IMR-90 (cell line): ENCODE data around the gene CBX6. TPM values are rescaled to one million over a fixed set of nuclear protein-coding genes. Genes with fewer than 3 reads are reported as not detected.

ENCODE experiments used
- ATAC-seq: fragments of 200-7000 bp; cut with Tn5 transposase; 2 replicates; pipeline ENCODE4 v1.9.1; 2020; ENCODE audit warnings: low read depth, mild to moderate bottlenecking, moderate library complexity
- BruUV-seq: library from RNA; stranded (reverse); fragments of 400-500 nt; replicated peaks from 2 replicates; lab custom pipeline; 2021; lab: Mats Ljungman, UMichigan
- CTCF ChIA-PET: fragments of 300-600 bp; formaldehyde crosslinking; extraction: SDS; loops from one replicate; lab custom pipeline; 2021; ENCODE audit warnings: antibody characterized with exemption; lab: Yijun Ruan, JAX
- POLR2A ChIA-PET: fragments of 300-600 bp; sonication (Branson Sonifier 250); formaldehyde crosslinking; loops from one replicate; lab custom pipeline; 2022; ENCODE audit warnings: antibody characterized with exemption; ENCODE audit not compliant: unreplicated experiment; lab: Charles Lee
- DNase-seq: peaks from one replicate; pipeline ENCODE4 v3.0.0; 2013
- H2AFZ ChIP-seq: replicated peaks from 2 replicates; pipeline ENCODE3; 2013; ENCODE audit warnings: low read length, mild to moderate bottlenecking; ENCODE audit not compliant: poor library complexity
- H2AK5ac ChIP-seq: 2 replicates; pipeline ENCODE4 v1.6.1; 2013; ENCODE audit warnings: low read depth, low read length, inconsistent platforms
- H2AK9ac ChIP-seq: replicated peaks from 2 replicates; pipeline ENCODE3; 2013; ENCODE audit warnings: mild to moderate bottlenecking, low read depth, low read length, moderate library complexity; ENCODE audit not compliant: poor library complexity
- H2BK120ac ChIP-seq: 2 replicates; pipeline ENCODE4 v1.6.1; 2013; ENCODE audit warnings: low read depth, low read length, inconsistent platforms
- H2BK15ac ChIP-seq: 3 replicates; pipeline ENCODE4 v1.6.1; 2013; ENCODE audit warnings: low read depth, low read length, inconsistent platforms
- H2BK20ac ChIP-seq: 2 replicates; pipeline ENCODE4 v1.6.1; 2013; ENCODE audit warnings: low read depth, mild to moderate bottlenecking, inconsistent platforms, low read length, moderate library complexity
- H2BK5ac ChIP-seq: 2 replicates; pipeline ENCODE4 v1.6.1; 2013; ENCODE audit warnings: mild to moderate bottlenecking, low read depth, low read length, inconsistent platforms; ENCODE audit not compliant: poor library complexity, severe bottlenecking
- H3K14ac ChIP-seq: replicated peaks from 2 replicates; pipeline ENCODE4 v1.6.1; 2013; ENCODE audit warnings: low read depth, low read length, inconsistent platforms
- H3K18ac ChIP-seq: 2 replicates; pipeline ENCODE4 v1.6.1; 2013; ENCODE audit warnings: low read depth, low read length, control low read depth
- H3K23ac ChIP-seq: 2 replicates; pipeline ENCODE4 v1.6.1; 2013; ENCODE audit warnings: low read depth, low read length, inconsistent platforms
- H3K27ac ChIP-seq: 2 replicates; pipeline ENCODE4 v1.5.1; 2013; ENCODE audit warnings: mild to moderate bottlenecking, control low read depth, low read length; ENCODE audit not compliant: insufficient read depth
- H3K27me3 ChIP-seq: 2 replicates; pipeline ENCODE4 v1.6.1; 2013; ENCODE audit warnings: low read length; ENCODE audit not compliant: control insufficient read depth, insufficient read depth
- H3K36me3 ChIP-seq: 2 replicates; pipeline ENCODE4 v1.6.1; 2013; ENCODE audit warnings: low read length, mixed read lengths; ENCODE audit not compliant: control insufficient read depth, insufficient read depth
- H3K4ac ChIP-seq: 2 replicates; pipeline ENCODE4 v1.6.1; 2013; ENCODE audit warnings: low read depth, low read length, inconsistent platforms
- H3K4me1 ChIP-seq: 2 replicates; pipeline ENCODE4 v1.6.1; 2013; ENCODE audit warnings: low read length, mixed read lengths; ENCODE audit not compliant: control insufficient read depth, insufficient read depth
- H3K4me2 ChIP-seq: 2 replicates; pipeline ENCODE4 v1.6.1; 2013; ENCODE audit warnings: low read depth, mild to moderate bottlenecking, control low read depth, low read length, moderate library complexity
- H3K4me3 ChIP-seq: 2 replicates; pipeline ENCODE4 v1.5.1; 2013; ENCODE audit warnings: low read depth, mild to moderate bottlenecking, control low read depth, low read length, moderate library complexity; ENCODE audit not compliant: insufficient read depth
- H3K56ac ChIP-seq: 2 replicates; pipeline ENCODE4 v1.6.1; 2013; ENCODE audit warnings: low read length, inconsistent platforms; ENCODE audit not compliant: insufficient read depth; ENCODE audit errors: extremely low read depth
- H3K79me1 ChIP-seq, 2 experiments: 2 replicates each; pipeline ENCODE4 v1.6.1; 2013; ENCODE audit warnings: low read length in 2 of 2, inconsistent platforms in 1 of 2, low read depth in 1 of 2
- H3K9ac ChIP-seq: 2 replicates; pipeline ENCODE4 v1.6.1; 2013; ENCODE audit warnings: low read depth, low read length, control low read depth
- H3K9me1 ChIP-seq: 2 replicates; pipeline ENCODE4 v1.6.1; 2013; ENCODE audit warnings: low read length, inconsistent platforms; ENCODE audit not compliant: insufficient read depth
- H3K9me3 ChIP-seq: 2 replicates; pipeline ENCODE4 v1.6.1; 2013; ENCODE audit warnings: low read length; ENCODE audit not compliant: control insufficient read depth, insufficient read depth
- H4K20me1 ChIP-seq: 2 replicates; pipeline ENCODE4 v1.6.1; 2013; ENCODE audit warnings: low read length, inconsistent platforms; ENCODE audit not compliant: insufficient read depth
- H4K5ac ChIP-seq: 2 replicates; pipeline ENCODE4 v1.6.1; 2013; ENCODE audit warnings: mild to moderate bottlenecking, low read depth, low read length, control low read depth
- H4K8ac ChIP-seq, 2 experiments: 2 replicates each; pipeline ENCODE4 v1.6.1; 2013; ENCODE audit warnings: low read depth in 2 of 2, low read length in 2 of 2, control low read depth in 1 of 2, inconsistent platforms in 1 of 2
- H4K91ac ChIP-seq: 2 replicates; pipeline ENCODE4 v1.6.1; 2013; ENCODE audit warnings: low read depth, low read length, inconsistent platforms; ENCODE audit not compliant: insufficient read depth
- BHLHE40 ChIP-seq: fragments of 150-350 bp; IDR thresholded peaks from 2 replicates; pipeline ENCODE4 v1.6.1; 2016; ENCODE audit warnings: mild to moderate bottlenecking, low read depth, low read length
- MXI1 ChIP-seq: IDR thresholded peaks from 2 replicates; pipeline ENCODE4 v1.6.1; 2012; ENCODE audit warnings: low read depth, mild to moderate bottlenecking, low read length, moderate library complexity, borderline replicate concordance
- NFE2L2 ChIP-seq: fragments of 150-350 bp; IDR thresholded peaks from 2 replicates; pipeline ENCODE4 v1.6.1; 2016; ENCODE audit warnings: low read depth, mild to moderate bottlenecking, low read length
- RCOR1 ChIP-seq: IDR thresholded peaks from 2 replicates; pipeline ENCODE4 v1.6.1; 2012; ENCODE audit warnings: mild to moderate bottlenecking, low read length, improper control_type of control experiment; ENCODE audit not compliant: insufficient replicate concordance
- SMC3 ChIP-seq: fragments of 150-350 bp; IDR thresholded peaks from 2 replicates; pipeline ENCODE4 v1.6.1; 2016; ENCODE audit warnings: low read depth, mild to moderate bottlenecking, antibody characterized with exemption, low read length, moderate library complexity
- WGBS, 2 experiments: methylation state at CpG; one replicate each; pipeline versions ENCODE4 v1.1.5 to v1.1.7; 2013; ENCODE audit warnings: missing lambda C conversion rate in 2 of 2; ENCODE audit not compliant: insufficient read length in 1 of 2; ENCODE audit errors: extremely low coverage in 2 of 2; 5-methylcytosine and 5-hydroxymethylcytosine counted together
- dilution Hi-C: fragments of 300-500 bp; cut with HindIII; formaldehyde crosslinking; loops from one replicate; pipeline ENCODE4 v1.14.3; 2018; ENCODE audit warnings: low sequenced_read_pairs; ENCODE audit not compliant: unreplicated experiment
- in situ Hi-C: fragments of 300-500 bp; cut with MboI; formaldehyde crosslinking; loops from 3 replicates; pipeline ENCODE4 v1.14.3; 2019; ENCODE audit warnings: low sequenced_read_pairs, inconsistent platforms, mixed read lengths
- intact Hi-C: fragments of 100-400 bp; cut with micrococcal nuclease; formaldehyde crosslinking; loops from 2 replicates; pipeline ENCODE4 v1.10.0; 2022
- polyA plus RNA-seq, 3 experiments: library from polyadenylated mRNA; depleted of rRNA; stranded (reverse); fragments of >200 nt; gene quantifications; 2 replicates each; pipeline ENCODE4 v1.2.3, GENCODE V29; 2012; ENCODE audit warnings: low replicate concordance in 1 of 3
- total RNA-seq: library from RNA; depleted of rRNA; stranded (reverse); fragments of >200 nt; gene quantifications from 2 replicates; pipeline ENCODE4 v1.2.3, GENCODE V29; 2012
- TF ChIP-seq, protein P1 (sequence below): conservative IDR thresholded peaks from 2 replicates; pipeline ENCODE4 v1.5.1; 2012; ENCODE audit warnings: mild to moderate bottlenecking, low read depth, low read length, improper control_type of control experiment

CBX6 gene
- total and polyA plus RNA-seq, 2 of the 4 experiments (the other 2 are of a cell fraction), result 15.2 to 19.0 TPM

DNA sequence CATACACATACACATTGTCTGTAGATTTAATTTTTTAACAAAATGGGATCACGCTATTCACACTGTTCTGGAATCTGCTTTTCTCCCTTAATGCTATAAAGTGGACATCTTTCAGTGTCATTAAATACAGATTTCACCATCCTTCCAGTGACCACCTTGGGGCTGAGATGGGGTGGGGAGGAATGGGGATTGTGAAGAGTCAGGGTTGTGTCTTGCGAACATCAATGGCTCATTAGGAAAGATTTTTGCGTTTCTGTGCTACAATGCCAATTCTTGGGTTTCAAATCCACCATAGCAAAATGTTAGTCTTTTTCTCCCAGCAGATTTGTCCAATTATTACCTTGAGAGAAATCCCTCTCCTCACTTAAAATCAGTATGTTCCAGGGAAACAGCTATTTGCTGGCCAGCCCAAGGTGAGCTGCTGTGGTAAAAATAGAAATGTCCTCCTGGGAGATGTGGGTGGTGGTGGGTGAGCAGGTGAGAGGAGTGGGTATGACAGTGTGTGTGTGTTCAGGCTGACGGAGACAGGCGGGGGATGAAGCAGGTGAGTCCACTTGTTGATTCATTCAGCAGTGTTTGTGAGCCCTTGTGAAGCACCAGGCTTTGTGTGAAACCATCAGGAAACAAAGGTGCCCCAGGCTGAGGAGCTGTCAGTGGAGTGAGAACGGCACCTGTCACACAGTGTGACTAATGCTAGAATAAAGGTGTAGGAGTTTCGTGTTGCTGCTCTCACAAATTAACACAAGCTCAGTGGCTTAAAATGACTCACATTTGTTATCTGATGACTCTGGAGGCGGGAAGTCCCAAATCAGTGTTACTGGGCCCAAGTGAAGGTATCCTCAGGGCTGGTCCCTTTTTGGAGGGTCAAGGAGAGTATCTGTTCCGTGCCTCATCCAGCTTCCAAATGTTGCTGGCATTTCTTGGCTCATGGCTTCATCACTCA is 1.7 kb upstream of the CBX6 start:
- Histone ChIP-seq H3K9ac (no peak overlapping the region), H2BK20ac (no peak overlapping the region), H2AK9ac (peak overlapping the region; percentile 26), H2AK5ac (peak overlapping the region; percentile 67; the same call in 1 of the 2 replicates), H3K23ac (peak overlapping the region; percentile 44; the same call in 1 of the 2 replicates), H3K36me3 (peaks cover 9% of the 10 kb centered on the region), H3K4me1 (no peaks in the 10 kb centered on the region), H4K20me1 (peaks cover 18% of the 10 kb centered on the region), H3K4me3 (no peak overlapping the region), H2BK15ac (no peak overlapping the region; the same call in 2 of the 3 replicates), H3K79me1 (peaks cover 8 to 28% of the 10 kb centered on the region in 2 experiments), H4K91ac (no peak overlapping the region), H2AFZ (peak overlapping the region; percentile 34), H2BK120ac (no peak overlapping the region), H3K27me3 (no peaks in the 10 kb centered on the region; the same call in 1 of the 2 replicates), H4K5ac (no peak overlapping the region), H2BK5ac (no peak overlapping the region), H3K4ac (0 out of 2 replicates have a peak overlapping the region, but pooled peaks have one; percentile 91), H4K8ac (peak overlapping the region; percentile 67 to 93; a peak in 2 of 4 replicates), H3K9me1 (peaks cover 4% of the 10 kb centered on the region; the same call in 1 of the 2 replicates), H3K18ac (no peak overlapping the region), H3K56ac (no peak overlapping the region), H3K9me3 (peaks cover 2% of the 10 kb centered on the region; the same call in 1 of the 2 replicates), H3K14ac (no peak overlapping the region), H3K27ac (no peak overlapping the region), H3K4me2 (peak overlapping the region; percentile 85; the same call in 1 of the 2 replicates)
- BruUV-seq, result no TSS peak
- POLR2A ChIA-PET, result no interaction called here
- WGBS, 2 experiments, result 90% methylated on average over 4 of the region's 9 CpGs; no CpG with 5 or more reads in 1 of the 2 experiments
- CTCF ChIA-PET, result interaction anchor here (1.4 kb wide), 1 partner anchor 105 kb away, joined by 3 read pairs; no protein-coding TSS in a partner anchor
- TF ChIP-seq, protein P1, sequence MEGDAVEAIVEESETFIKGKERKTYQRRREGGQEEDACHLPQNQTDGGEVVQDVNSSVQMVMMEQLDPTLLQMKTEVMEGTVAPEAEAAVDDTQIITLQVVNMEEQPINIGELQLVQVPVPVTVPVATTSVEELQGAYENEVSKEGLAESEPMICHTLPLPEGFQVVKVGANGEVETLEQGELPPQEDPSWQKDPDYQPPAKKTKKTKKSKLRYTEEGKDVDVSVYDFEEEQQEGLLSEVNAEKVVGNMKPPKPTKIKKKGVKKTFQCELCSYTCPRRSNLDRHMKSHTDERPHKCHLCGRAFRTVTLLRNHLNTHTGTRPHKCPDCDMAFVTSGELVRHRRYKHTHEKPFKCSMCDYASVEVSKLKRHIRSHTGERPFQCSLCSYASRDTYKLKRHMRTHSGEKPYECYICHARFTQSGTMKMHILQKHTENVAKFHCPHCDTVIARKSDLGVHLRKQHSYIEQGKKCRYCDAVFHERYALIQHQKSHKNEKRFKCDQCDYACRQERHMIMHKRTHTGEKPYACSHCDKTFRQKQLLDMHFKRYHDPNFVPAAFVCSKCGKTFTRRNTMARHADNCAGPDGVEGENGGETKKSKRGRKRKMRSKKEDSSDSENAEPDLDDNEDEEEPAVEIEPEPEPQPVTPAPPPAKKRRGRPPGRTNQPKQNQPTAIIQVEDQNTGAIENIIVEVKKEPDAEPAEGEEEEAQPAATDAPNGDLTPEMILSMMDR, result no peak
- no peak for TF ChIP-seq BHLHE40
- no peak for TF ChIP-seq NFE2L2
- TF ChIP-seq SMC3, result no peak
- no peak for TF ChIP-seq MXI1
- no peak for TF ChIP-seq RCOR1
- ATAC-seq (no peak), DNase-seq (no peak)
- intact Hi-C loops (loop anchor here (2.0 to 5.0 kb wide), 3 partner anchors 51 to 434 kb away; partner anchors contain the start of gene APOBEC3B), dilution Hi-C loops (no loop called here), in situ Hi-C loops (loop anchor here (25.0 kb wide), 1 partner anchor 239 kb away; no protein-coding TSS in a partner anchor)
